Tibial nerve (tissue), 4 donors: Measurements from ENCODE around the gene GPR108. TPM values are rescaled to one million over a fixed set of nuclear protein-coding genes. Genes with fewer than 3 reads are reported as not detected.
A peak's percentile ranks its signal among the peaks of the same experiment; 100 is the strongest.

Source experiments
- DNase-seq, 2 donors: peaks; one replicate each; pipeline ENCODE4 v3.0.0-alpha.2; 2019; ENCODE audit warnings: low spot score in 2 of 2
- H3K27ac ChIP-seq, 4 donors: fragments of 200-600 bp; sonication (generic) in 3 of 4; one replicate each; pipeline ENCODE4 v1.5.1; 2017 to 2019; ENCODE audit warnings: mild to moderate bottlenecking in 1 of 4
- H3K27me3 ChIP-seq, 2 donors: fragments of 200-600 bp; sonication (generic) in 1 of 2; one replicate each; pipeline versions ENCODE4 v1.5.1 to v1.6.0; 2017 to 2019
- H3K36me3 ChIP-seq, 3 donors: fragments of 200-600 bp; sonication (generic); one replicate each; pipeline ENCODE4 v1.5.1; 2018 to 2019
- H3K4me1 ChIP-seq, 4 donors: fragments of 200-600 bp; sonication (generic) in 3 of 4; one replicate each; pipeline ENCODE4 v1.5.1; 2017 to 2019
- H3K4me3 ChIP-seq, 4 donors: fragments of 200-600 bp; sonication (generic) in 3 of 4; one replicate each; pipeline ENCODE4 v1.5.1; 2017 to 2019; ENCODE audit warnings: mild to moderate bottlenecking in 1 of 4, moderate library complexity in 1 of 4
- H3K9me3 ChIP-seq, 4 donors: fragments of 200-600 bp; sonication (generic) in 3 of 4; one replicate each; pipeline ENCODE4 v1.5.1; 2017 to 2019
- EP300 ChIP-seq, 2 donors: sonication (generic); formaldehyde crosslinking; IDR thresholded peaks; one replicate each; pipeline ENCODE4 v1.6.1; 2017; ENCODE audit warnings: antibody characterized with exemption in 2 of 2, mild to moderate bottlenecking in 1 of 2
- POLR2A ChIP-seq, 2 donors: fragments of 450-650 bp; IDR thresholded peaks; one replicate each; pipeline ENCODE4 v1.6.1; 2017; ENCODE audit warnings: antibody characterized with exemption in 2 of 2, mild to moderate bottlenecking in 2 of 2, moderate library complexity in 2 of 2
- WGBS, 2 donors: methylation state at CpG; one replicate each; pipeline ENCODE4 v1.1.5; 2018; 5-methylcytosine and 5-hydroxymethylcytosine counted together
- total RNA-seq, 4 donors: library from RNA; depleted of rRNA; stranded (reverse); fragments of >200 nt; gene quantifications; one replicate each; pipeline ENCODE4 v1.1.0, GENCODE V29; 2016
- TF ChIP-seq, protein P1 (sequence below), 5 experiments: fragments of 200-600 bp in 3 of 5; fragments of 450-650 bp in 2 of 5; sonication (generic) in 3 of 5; IDR thresholded peaks; one replicate each; pipeline ENCODE4 v1.5.1; 2016 to 2019; ENCODE audit warnings: antibody characterized with exemption in 5 of 5, mild to moderate bottlenecking in 3 of 5, moderate library complexity in 2 of 5

The GPR108 gene
- total RNA-seq, 4 donors from 2014 or later = 53.4 to 79.2 (median 65.9) TPM

DNA sequence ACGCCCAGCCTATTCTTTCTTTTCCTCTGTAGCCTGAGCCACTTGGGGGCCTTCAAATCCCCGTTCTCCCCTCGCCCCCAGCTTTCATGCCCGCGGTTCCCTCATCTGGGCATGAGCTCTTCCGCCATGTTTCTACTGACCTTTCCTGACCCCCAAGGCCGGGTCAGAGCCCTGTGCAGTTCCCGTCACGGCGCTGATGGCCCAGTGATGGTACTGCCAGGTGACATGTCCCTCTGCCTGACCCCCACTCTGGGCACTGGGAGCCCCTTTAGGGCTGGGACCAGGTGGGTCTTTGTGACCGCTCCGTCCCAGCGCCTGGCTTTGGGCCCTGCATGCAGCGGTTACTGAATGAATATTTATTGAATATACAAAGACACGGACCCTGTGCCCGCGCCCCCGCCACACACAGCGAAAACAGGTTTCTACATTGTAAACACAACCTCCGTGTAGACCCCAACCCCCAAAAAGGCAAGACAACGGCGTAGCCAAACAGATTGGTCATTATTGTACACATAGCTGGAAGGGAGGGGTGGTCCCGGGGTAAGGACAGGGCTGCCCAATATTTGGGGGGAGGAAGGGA, 7.7 kb downstream of the GPR108 start:
- H3K36me3 ChIP-seq = peaks cover 0 to 48% (median 0%) of the 10 kb centered on the region in 3 donors
- H3K27me3 ChIP-seq = no peaks in the 10 kb centered on the region
- H3K9me3 ChIP-seq = no peaks in the 10 kb centered on the region
- DNase-seq = no peak
- TF ChIP-seq POLR2A (IDR thresholded peaks at IDR 0.05) (no peak), EP300 (IDR thresholded peaks at IDR 0.05) (no peak)
- TF ChIP-seq, protein P1, sequence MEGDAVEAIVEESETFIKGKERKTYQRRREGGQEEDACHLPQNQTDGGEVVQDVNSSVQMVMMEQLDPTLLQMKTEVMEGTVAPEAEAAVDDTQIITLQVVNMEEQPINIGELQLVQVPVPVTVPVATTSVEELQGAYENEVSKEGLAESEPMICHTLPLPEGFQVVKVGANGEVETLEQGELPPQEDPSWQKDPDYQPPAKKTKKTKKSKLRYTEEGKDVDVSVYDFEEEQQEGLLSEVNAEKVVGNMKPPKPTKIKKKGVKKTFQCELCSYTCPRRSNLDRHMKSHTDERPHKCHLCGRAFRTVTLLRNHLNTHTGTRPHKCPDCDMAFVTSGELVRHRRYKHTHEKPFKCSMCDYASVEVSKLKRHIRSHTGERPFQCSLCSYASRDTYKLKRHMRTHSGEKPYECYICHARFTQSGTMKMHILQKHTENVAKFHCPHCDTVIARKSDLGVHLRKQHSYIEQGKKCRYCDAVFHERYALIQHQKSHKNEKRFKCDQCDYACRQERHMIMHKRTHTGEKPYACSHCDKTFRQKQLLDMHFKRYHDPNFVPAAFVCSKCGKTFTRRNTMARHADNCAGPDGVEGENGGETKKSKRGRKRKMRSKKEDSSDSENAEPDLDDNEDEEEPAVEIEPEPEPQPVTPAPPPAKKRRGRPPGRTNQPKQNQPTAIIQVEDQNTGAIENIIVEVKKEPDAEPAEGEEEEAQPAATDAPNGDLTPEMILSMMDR (IDR thresholded peaks at IDR 0.05) = no peak
- WGBS, 2 donors = 85 to 91% methylated on average over 23 of the region's 23 CpGs
- peak overlapping the region in 3 of 4 donors; percentile 48 to 73 (median 71) for H3K27ac ChIP-seq
- peak overlapping the region in 2 of 4 donors; percentile 27 to 37 for H3K4me3 ChIP-seq
- H3K4me1 ChIP-seq = peaks cover 0 to 40% (median 3%) of the 10 kb centered on the region in 4 donors

DNA sequence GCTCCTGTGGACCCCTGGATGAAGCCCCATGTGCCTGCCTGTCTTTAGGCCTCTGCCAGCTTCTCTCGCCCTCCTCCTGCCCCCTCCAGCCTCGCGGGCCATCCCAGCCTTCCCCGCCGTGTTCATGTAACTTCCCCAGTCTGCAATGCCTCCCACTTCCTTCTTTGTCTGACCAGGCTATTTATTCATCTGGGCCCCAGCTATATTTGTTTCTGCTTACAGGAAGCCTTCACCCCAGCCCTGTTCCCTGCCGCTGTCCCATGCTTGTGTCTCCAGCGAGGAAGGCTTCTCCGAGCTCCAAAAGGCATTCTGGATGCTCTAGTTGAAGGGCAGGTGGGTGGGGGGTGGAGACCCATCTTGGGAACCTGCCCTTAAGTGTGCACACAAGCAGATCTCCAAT, 9.0 kb downstream of the GPR108 start:
- peaks cover 0 to 35% (median 0%) of the 10 kb centered on the region in 3 donors for H3K36me3 ChIP-seq
- no peaks in the 10 kb centered on the region for H3K9me3 ChIP-seq
- H3K27ac ChIP-seq = peak overlapping the region in 1 of 4 donors; percentile 17
- no peak overlapping the region for H3K4me3 ChIP-seq
- no peak for DNase-seq
- WGBS, 2 donors = 23 to 27% methylated on average over 8 of the region's 8 CpGs
- TF ChIP-seq, protein P1 (IDR thresholded peaks at IDR 0.05) = no peak
- TF ChIP-seq EP300 (IDR thresholded peaks at IDR 0.05) (peak in 1 of 2 donors; percentile 41), POLR2A (IDR thresholded peaks at IDR 0.05) (no peak)
- peaks cover 0 to 48% (median 3%) of the 10 kb centered on the region in 4 donors for H3K4me1 ChIP-seq
- no peaks in the 10 kb centered on the region for H3K27me3 ChIP-seq

DNA sequence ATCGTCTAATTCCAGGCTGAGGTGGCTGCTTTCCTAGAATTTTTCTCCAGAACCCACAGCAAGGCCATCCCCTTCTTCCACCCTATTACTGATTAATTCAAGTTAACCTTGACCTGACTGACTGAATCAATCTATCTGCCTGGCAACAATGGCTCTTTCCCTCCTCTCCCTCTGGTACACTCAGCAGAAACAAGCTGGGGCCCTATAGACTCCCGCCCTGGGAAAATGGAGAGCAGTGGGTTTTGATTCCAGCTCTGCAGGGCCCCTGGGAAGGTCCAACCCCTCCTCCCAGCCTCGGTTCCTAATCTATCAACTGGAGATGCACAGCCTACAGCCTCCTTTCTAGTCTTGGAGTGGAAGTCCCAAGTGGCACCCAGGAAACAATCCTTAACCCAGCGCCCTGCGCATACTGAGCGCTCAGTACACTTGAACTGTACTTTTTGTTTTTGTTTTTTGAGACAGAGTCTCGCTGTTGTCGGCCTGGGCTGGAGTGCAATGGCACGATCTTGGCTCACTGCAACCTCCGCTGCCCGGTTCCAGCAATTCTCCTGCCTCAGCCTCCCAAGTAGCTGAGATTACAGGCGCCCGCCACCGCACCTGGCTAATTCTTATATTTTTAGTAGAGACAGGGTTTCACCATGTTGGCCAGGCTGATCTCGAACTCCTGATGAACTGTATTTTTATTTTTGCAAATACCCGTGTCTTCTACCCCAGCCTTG, 11.7 kb downstream of the GPR108 start:
- 83 to 86% methylated on average over 16 of the region's 16 CpGs for WGBS, 2 donors
- Histone ChIP-seq H3K9me3 (no peaks in the 10 kb centered on the region), H3K4me3 (no peak overlapping the region), H3K36me3 (peaks cover 0 to 8% (median 0%) of the 10 kb centered on the region in 3 donors), H3K4me1 (peaks cover 0 to 66% (median 13%) of the 10 kb centered on the region in 4 donors), H3K27ac (no peak overlapping the region), H3K27me3 (no peaks in the 10 kb centered on the region)
- no peak for DNase-seq
- no peak for TF ChIP-seq POLR2A (IDR thresholded peaks at IDR 0.05)
- TF ChIP-seq, protein P1 (IDR thresholded peaks at IDR 0.05) = no peak
- TF ChIP-seq EP300 (IDR thresholded peaks at IDR 0.05) = no peak

DNA sequence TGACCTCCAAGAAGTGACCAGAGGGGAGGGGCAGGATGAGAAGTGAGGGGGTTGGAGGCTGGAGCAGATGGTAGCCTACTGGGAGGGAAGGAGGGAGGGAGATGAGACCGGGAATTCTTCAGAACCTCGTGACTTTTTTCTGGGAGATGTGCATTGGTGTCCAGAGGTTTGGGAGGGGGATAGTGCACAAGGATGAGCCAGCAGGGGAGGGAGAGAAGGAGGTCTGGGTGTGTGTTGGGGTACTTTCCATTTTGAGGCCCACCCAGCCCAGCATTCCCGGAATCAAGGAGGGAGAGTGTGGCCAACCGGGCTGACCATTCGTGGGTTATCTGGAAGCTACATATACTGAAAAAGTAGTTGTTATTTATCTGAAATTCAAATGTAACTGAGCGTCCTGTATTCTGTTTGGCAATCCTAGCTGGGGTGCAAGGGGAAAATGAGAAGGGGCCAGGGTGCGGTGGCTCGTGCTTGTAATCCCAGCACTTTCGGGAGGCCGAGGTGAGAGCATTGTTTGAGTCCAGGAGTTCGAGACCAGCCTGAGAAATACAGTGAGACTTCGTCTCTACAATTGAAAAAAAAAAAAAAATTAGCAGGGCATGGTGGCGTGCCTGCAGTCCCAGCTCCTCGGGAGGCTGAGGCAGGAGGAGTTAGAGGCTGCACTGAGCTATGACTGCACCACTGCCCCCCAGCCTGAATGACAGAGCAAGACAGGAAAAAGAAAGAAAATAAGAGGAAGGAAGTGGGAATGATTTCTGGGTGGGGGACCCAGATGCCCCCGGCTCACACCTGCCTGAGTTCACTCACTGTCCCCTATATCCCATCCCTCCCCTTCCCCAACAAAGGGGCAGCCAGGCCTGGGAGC, 12.5 kb downstream of the GPR108 start:
- Histone ChIP-seq H3K4me1 (peaks cover 0 to 64% (median 13%) of the 10 kb centered on the region in 4 donors), H3K4me3 (no peak overlapping the region), H3K27me3 (no peaks in the 10 kb centered on the region), H3K9me3 (no peaks in the 10 kb centered on the region), H3K36me3 (peaks cover 0 to under 1% (median 0%) of the 10 kb centered on the region in 3 donors), H3K27ac (no peak overlapping the region)
- TF ChIP-seq, protein P1 (IDR thresholded peaks at IDR 0.05) = no peak
- no peak for TF ChIP-seq EP300 (IDR thresholded peaks at IDR 0.05)
- TF ChIP-seq POLR2A (IDR thresholded peaks at IDR 0.05) = no peak
- WGBS, 2 donors = 68 to 72% methylated on average over 15 of the region's 15 CpGs
- DNase-seq = no peak
